GM19372 (cell line): Measurements from ENCODE around the gene PPP1R8.

Experiments used
- ATAC-seq: cut with Tn5 transposase; IDR thresholded peaks from one replicate; pipeline ENCODE4 v1.9.1; 2021; ENCODE audit warnings: mild to moderate bottlenecking, low read depth, moderate library complexity; ENCODE audit not compliant: unreplicated experiment

Gene PPP1R8

GRCh38 chr1:27887215-27888021, 56.8 kb downstream of the PPP1R8 start:
- ATAC-seq: no peak

GRCh38 chr1:27889506-27889905, 58.9 kb downstream of the PPP1R8 start:
- no peak for ATAC-seq

DNA sequence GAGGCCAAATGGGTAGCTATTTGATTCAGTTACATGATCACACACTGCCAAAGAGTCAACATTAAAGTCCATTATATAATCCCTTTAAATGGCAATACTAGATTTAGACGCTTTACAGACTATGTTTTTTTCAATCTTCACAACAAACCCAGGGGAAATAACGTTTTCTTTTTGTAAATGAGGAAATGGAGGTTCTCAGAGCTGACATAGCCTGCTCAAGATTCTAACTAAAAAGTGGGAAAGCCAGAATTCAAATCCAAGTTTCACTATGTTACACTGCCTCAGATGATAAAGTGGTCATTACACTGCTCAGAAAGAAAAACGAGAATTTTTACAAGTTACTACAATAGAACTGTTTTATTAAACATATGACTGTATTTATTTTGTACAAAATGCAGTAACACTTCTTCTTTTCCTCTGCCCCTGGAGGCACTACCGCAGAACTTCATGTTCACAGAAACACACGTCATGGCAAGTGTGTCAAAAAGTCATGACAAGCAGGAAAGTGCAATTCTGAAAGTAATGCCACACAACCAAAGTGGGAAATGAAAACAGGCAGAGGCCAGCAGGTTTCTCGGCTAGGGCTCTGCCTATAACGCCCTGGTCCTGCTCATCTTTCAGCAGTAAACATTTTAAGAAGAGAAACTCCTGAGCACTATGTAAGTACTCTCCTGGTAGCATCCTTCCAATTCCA, 60.8 kb downstream of the PPP1R8 start:
- ATAC-seq: no peak

DNA sequence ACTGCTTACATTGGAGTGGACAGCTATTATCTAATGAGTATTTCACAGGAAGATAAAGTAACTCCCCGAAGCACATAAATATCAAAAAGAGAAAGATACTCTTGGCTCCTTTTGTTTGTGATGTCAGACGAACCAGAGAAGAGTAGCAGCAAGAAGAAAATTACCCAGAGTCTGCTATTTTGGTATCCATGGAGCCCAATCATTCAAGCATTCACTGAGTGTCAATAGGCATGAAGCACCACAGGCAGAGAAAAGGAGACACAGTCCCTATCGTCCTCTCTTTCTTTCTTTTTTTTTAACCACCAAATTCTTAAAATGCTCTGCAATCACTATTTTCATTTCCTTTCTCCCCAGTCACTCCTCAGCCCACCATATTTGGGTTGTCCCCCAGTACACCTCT, 63.9 kb downstream of the PPP1R8 start:
- ATAC-seq: no peak
